ENCODE measurements around the gene BTAF1.

- TF ChIP-seq CTCF (IDR thresholded peaks at IDR 0.05; ENCODE audit: low read length) (no peak), EZH2 (IDR thresholded peaks at IDR 0.05; ENCODE audit: borderline replicate concordance, low read length) (no peak)
Observed at GRCh38 chr10:91955114-91955513, 31.5 kb downstream of the BTAF1 start.

Measured in OCI-LY1 (cell line).